GM19455 (cell line): ENCODE measurements around the gene LTBP1.
"Not testable (repeated sequence)": the region's sequence is repeated elsewhere in the genome, so short reads cannot be mapped to it uniquely, and the experiment has no call there.

Experiments used
- ATAC-seq: cut with Tn5 transposase; IDR thresholded peaks from one replicate; pipeline ENCODE4 v1.9.1; 2021; ENCODE audit not compliant: unreplicated experiment

The LTBP1 gene

DNA sequence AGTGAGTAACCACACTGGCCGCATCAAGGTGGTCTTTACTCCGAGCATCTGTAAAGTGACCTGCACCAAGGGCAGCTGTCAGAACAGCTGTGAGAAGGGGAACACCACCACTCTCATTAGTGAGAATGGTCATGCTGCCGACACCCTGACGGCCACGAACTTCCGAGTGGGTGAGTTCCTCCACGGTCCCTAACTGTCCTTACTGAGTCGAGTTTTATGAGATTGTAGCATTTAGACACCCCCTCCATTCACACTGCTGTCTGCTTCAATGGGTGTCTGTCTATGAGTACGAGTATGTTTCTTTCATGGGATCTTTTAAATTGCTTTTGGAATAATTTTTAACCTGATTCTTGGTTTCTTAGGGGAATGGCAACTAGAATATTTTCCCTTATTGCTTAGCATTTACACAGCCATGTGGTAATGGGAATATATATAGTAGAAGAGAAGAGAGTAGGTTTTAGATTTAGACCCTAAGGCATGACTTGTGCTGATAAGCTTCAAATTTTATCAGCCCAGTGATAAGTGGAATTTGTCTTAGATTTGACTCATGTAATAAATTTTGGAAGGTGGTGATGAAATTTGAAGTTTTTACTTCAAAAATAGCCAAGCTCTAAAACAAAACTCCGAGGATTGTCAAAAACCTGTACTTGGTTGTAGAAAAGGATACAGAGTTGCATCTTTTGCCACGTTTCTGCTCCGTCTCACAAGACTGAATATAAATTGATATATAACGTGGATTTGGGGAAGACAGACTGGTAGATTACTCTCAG lies 188.2 kb downstream of the LTBP1 start:
- no peak for ATAC-seq

DNA sequence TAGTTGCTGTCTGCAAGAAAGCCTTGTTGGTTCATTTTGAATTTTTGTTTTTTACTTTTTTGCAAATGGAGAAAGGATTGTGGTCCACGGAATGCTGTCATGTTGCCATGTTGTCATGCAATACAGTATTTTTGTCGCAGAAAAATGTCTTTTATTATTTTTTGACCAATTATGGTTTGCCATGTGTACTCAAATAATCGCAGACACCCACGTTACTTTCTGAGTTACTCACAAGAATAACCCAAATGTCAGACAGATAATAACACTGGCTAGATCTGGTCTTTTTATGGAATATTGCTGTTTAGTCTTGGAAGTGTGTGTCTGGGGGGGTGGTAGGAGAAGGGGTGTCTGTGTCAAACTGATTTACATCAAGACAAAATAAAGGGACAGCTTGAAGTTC lies 188.9 kb downstream of the LTBP1 start:
- no peak for ATAC-seq

DNA sequence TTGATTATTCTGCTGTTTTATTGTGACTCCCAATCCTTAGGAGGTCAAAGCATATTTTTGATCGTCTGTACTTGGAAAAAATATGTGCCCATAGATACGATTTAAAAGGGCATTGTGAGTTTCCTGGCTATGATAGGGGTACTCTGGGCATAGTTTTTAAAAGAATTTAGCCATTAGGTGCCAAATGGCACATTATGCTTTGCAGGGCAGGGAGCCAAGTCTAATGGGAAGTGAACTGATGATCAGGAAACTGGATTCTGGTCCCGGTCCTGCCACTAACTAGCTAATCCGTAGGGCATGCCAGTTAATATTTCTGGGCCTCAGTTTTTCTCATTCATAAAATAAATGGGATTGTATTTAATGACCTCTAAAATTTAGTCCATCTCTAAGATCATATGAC lies 189.3 kb downstream of the LTBP1 start:
- ATAC-seq: no peak

DNA sequence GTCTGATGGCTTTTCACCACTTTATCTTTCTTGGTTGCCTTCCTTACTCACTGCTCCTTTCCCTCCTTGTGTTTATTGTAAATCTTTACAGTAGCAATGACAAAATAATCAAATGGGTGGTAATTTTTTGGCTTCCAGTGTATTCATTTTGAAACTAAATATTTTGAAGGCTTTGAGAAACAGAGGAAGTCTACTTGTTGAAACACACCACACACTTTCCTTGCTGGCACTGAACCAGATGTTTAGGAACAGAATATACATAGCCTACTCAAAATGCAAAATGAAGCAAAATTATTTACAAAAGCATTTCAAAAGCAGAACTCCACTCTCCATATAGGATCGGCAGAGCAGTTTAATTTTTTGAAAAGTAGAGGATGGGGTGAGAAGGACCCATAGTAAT lies 189.8 kb downstream of the LTBP1 start:
- ATAC-seq: no peak

DNA sequence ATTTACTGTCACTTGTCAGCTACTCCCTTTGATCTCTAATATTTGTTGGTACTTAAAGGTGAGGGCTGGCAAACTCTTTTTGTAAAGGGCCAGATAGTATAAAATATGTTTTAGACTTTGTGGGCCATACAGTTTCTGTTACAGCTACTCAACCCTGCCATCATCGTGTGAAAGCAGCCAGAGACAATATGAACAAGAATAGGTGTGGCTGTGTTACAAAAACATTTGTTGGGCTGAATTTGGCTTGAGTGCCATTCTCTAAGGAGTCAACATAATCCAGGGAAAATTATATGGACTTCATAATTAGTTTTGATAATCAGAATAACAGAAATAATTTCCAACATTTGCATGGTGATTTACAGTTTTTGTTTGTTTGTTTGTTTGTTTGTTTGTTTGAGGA lies 190.6 kb downstream of the LTBP1 start:
- no peak for ATAC-seq

DNA sequence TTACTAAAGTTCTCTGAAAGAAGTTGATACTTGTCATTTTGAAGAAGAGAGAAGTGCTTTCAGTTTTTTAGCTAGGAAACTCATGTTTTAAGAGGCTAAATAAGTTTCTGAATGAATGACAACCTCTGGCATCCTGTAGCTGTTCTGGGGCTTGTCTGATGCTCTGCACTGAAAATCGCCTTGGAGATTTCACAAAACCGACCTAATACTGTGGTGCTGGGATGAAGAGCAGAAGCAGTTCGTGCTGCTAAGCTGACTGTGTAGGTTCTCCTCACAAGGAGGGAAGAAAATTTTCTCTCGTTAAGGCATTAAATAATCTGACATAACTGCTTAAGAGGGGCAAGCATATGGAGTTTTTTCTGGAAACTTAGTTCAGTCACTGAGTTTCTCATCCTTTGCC lies 193.2 kb downstream of the LTBP1 start:
- ATAC-seq: no peak

DNA sequence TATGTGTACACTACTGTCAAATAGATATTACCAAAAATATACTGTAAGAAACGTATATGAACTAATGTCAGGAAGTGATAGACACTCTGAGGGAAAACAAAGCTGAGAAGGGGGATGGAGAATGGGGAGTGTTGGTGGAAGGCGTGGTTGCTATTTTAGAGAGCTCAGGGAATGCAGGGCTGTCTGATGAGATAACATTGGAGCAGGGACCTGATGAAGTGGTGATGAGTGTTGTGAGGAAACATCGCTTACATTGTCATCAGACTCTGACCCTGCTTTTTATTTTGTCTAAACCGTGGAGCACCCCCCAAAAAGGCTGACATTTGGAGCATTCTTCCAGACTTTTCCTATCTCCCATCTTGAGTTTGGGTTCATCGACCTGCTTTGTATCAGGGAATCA lies 194.7 kb downstream of the LTBP1 start:
- ATAC-seq: no peak

DNA sequence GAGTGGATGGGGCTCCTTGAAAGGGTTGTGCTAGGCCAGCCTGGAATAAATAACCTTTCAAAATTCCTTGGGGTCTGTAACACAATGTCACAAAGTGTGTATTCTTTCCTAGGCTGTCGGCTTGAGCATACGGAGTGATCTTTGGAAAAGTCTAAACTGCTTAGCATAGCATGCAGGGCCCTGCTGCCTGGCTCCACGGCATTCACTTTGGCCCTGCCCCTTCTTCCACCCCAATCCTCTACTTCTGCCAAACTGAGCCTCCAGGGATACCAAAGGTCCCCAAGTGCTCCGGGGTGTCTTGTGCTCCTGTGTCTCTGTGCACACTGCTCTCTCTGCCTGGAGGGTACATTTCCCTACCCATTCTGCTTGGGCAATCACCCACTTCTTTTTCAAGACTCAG lies 196.1 kb downstream of the LTBP1 start:
- ATAC-seq: no peak

DNA sequence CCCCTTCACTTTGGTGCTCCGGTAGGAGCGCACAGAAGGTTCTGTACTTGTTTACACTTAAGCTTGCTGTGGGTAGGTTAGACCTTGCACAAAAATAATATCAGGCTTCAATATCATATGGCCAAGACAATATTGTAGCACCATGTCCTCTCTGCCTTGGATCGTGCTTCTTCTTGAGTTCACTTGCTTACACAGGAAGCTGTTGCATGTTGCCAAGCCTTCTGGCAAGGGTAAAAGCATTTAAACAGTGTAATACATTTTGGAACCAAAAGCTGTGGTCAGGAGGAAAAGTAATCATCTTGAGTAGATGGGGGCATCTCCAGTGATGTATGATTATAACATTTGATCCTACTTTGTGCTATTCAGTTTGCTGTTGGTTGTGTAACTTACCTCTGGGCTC lies 197.5 kb downstream of the LTBP1 start:
- no peak for ATAC-seq

DNA sequence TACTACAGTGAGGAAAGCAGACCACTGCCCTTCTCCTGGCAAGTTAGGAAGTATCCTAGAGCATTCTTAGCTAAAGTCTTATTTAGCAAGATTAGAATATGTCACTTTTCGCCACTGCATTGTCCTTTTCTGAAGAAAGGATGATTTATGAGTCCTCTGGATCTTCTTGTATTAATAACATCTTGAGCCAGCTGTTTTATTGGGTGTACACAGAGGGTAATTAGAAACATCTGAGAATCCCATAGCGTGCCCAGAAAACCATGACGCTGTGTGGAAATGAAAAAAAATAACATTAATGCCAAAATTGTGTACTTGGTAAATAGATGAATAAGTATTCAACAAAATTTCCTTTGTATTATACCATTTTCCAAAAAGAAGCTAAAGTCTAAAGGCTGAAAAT lies 198.7 kb downstream of the LTBP1 start:
- ATAC-seq: no peak

DNA sequence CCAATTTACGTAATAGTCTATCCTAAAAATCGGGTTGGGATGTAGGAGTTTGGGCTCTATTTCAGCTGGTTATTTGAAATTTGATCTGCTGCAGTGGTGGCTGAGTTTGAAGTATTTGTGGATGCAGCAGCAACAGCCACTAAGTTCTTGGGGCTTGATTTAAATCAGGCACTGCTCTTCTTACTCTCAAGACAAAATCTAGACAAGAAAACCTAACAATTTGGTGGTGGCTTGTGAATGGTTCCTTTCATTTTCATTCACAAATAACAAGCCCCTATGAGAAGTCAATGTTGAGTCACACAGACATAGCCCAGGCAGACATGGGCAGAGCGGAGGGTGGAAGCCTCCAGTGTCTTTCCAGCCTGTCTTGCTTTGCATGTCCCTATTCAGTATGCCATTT lies 199.3 kb downstream of the LTBP1 start:
- ATAC-seq: no peak

DNA sequence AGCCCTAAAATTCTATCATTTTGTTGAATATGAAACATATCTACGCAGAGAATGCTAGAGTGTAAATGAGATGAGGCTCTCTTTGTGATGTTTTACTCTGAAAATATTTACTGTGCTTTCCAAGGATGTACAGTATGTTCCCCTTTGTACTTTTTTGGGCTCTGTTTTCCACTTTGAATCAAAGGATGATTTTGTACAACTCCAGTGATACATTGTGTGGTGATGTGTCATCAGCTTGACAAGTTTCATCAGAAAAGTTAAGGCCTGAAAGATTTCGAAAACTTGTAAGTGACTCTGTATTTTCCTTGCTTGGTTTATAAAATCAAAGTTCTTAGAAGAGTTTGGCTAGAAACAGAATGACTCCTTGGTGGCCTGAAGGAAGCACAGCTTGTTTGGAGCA lies 206.3 kb downstream of the LTBP1 start:
- no peak for ATAC-seq

DNA sequence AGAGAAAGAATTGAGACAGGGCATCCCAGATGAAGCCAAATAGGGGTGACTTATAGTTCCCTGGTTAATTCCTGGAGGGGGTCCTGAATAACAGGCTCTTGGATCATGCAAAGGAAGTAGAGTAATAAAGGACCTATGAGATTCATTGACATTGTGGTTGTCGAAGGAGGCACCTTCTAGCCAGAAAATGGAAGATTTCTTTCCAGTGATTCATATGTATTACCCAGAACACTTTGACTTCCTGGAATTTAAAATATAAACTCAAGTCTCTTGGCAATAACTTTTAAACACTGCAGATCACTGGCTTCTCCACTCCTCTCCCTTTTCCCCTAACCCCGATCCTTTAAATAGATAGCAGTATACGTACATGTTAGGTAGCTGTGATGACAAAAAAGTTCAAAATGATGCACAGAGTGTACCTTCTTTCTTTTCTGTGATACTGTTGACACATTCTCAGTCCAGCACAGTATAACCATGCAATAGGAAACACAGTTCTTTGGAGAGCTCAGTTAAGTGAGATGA lies 211.8 kb downstream of the LTBP1 start:
- ATAC-seq: no peak

DNA sequence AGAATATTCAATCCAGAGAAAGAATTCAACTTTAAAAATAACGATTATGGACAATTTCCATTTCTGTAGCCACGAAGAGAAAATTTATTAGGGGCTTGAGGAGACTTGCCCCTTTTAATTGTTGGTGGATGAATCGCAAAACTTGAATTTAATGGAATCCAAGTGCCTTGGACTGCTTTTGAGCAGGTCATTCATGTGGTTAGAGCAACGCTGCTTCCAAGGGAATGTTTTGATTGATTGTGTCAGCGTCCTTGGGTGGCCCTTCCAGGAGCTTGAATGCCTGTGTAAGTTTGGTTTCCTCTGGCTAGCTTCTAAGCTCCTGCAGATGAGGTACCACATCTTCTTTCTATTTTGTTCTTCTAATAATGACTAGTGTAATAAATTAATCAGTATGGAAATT lies 213.4 kb downstream of the LTBP1 start:
- no peak for ATAC-seq

DNA sequence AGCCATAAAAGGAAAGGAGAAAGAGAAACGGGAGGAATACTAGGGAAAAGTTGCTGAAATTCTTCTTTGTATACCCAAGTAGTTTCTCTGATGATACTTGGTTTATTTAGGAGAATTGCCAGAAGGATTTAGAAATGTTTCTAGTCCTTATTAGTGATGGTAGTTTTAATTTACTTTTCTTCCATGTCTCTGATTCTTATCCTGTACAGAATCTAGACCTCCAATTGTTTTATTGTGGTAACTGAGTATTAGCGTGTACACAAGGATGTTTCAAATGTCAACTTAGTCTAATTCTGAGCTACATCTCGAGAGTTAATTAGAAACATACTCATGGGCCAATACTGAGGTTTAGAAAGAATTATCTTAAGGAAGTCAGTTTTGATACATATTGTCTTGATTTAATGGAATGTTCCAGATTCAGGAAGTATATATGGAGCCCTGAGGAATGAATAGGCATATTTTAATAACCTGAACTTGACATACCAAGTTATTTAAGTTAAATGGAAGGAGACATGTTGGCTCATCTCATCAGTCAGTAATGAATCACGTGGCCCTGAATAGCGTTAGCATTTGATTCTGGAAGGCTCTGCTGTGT lies 219.6 kb downstream of the LTBP1 start:
- no peak for ATAC-seq

DNA sequence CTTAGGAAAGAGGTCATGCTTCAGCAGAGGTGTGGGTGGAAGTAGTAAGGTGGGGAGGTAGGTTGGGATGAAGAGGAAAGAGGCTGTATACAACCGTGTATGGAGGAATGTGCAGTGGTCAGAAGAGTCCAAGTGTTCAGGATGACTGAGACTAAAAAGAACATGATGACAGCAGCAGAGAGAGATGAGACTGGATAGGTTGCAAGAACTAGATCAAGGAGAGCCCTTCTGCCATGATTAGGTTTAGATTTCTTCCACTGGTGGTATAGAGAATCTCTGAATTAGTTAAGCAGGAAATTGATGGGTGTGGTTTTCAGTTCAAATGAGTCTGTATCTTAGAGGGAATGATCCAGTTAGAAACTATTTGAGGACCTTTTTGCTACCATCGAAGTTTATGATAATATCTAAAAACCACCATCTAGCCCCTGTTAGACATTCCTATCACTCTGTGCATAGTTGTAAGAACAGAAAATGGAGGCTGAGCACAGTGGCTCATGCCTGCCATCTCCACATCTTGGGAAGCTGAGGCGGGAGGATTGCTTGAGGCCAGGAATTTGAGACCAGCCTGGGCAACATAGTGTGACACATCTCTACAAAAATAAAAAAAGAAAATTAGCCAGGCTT lies 221.0 kb downstream of the LTBP1 start:
- ATAC-seq: no peak

DNA sequence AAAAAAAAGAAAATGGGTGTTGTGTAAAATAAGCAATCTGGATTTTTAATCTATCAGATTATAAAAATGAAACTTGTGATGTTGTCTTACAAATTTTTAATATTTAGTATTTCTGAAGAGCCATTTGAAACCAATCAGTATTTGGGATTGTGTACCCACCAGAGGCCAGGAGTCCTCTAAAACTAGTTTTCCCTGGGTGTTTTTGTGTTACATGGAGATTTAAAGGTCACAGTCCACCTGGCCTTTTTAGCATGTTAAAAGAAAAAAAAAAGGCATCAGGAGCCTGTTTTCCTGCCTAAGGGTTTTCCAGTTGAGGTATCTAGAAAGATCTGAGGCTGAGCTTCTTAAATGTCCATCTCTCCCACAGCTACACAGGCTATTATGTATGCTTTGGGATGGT lies 221.7 kb downstream of the LTBP1 start:
- ATAC-seq: no peak

DNA sequence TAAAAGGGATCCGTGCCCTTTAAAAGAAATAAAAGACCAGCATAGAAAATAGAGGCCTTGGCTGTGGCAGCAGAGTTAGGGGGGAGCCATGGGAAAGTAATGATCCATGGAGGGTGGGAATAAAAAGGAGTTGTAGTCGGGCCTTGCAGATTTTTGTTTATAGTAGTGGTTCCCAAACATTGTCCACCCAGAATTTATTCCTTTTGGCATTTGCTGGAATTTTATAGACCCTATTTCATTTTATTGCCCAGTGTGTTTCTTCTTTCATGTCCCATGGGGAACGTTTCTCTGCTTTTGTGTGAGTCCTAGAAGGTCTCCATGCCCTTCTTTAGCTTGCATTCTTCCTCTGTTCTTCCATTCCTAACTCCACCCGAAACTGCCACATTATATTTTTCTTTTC lies 222.2 kb downstream of the LTBP1 start:
- ATAC-seq: no peak

DNA sequence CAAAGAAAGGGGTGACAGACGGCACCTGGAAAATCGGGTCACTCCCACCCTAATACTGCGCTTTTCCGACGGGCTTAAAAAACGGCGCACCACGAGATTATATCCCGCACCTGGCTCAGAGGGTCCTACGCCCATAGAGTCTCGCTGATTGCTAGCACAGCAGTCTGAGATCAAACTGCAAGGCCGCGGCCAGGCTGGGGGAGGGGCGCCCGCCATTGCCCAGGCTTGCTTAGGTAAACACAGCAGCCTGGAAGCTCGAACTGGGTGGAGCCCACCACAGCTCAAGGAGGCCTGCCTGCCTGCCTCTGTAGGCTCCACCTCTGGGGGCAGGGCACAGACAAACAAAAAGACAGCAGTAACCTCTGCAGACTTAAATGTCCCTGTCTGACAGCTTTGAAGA lies 223.5 kb downstream of the LTBP1 start:
- ATAC-seq: not testable (repeated sequence)

DNA sequence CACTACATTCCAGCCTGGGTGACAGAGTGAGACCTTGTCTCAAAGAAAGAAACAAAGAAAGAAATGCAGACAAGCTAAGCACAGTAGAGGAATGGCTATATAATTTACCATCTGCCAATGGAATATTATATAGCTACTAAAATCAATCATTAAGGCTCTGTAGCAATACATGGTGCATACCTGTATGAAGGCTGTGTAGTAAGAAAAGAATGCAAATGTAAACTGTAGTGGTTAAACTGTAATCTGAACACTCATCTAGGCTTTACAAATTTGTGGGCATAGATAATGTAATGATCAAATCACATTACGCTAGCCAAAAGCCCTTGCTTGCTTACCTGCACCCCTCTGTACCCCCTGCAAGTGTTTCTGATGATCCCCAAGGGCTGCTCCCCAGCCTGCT lies 230.9 kb downstream of the LTBP1 start:
- no peak for ATAC-seq

DNA sequence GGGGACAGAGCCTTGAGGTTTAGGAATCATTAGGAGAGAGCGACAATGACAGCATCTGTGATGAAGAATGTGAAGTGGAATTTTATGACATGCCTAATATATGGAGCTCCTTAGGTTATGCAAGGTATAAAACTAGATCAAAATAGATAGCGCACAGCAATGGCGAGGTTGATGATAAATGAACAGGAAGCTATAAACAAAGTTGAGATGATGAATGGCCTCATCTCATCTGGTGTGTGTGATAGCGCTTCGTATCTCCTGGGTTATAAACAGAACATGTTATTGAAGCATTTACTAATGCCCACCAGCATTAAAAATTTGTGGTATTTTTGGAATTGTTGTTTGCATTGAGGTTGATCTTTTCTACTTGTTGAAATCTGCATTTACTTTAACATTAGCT lies 231.5 kb downstream of the LTBP1 start:
- no peak for ATAC-seq

DNA sequence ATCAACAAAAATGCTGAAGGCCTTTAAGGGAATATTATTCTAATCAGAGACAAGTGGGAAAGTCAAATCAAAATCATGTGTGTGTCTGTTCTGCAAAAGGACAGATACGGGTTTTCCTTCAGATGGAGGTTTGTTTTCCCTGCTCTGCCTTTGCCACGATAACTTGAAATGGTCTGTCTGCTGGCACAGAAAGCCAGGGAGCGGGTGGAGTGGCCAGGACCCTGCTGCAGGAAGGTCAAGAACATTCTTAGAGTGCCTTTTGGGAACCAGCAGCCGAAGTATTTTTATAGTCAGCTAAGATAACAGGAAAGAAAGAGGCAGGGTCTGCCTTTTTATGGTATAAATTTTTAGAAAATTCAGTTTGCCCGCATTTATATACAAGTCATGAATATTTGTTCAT lies 234.2 kb downstream of the LTBP1 start:
- ATAC-seq: no peak
